HepG2 (cell line): ENCODE results near the gene LIMS2. TPM values are rescaled to one million over a fixed set of nuclear protein-coding genes. Genes with fewer than 3 reads are reported as not detected.

Experiments
- ATAC-seq: fragments of 200-7000 bp; cut with Tn5 transposase; 3 replicates; pipeline ENCODE4 v1.9.1; 2020; ENCODE audit warnings: mild to moderate bottlenecking, moderate library complexity
- BruUV-seq: library from RNA; stranded (reverse); fragments of 400-500 nt; replicated peaks from 2 replicates; lab custom pipeline; 2021; lab: Mats Ljungman, UMichigan
- CTCF ChIA-PET: fragments of 300-600 bp; formaldehyde crosslinking; extraction: SDS; loops from one replicate; lab custom pipeline; 2021; ENCODE audit warnings: low total read pairs, inconsistent platforms, low intra/inter-chr PET ratio; lab: Yijun Ruan, JAX
- POLR2A ChIA-PET: fragments of 350-600 bp; sonication (Branson Sonifier 250); formaldehyde crosslinking; loops from one replicate; lab custom pipeline; 2020; ENCODE audit warnings: antibody characterized with exemption, inconsistent platforms; lab: Yijun Ruan, JAX
- DNase-seq: peaks from one replicate; pipeline ENCODE4 v3.0.0-alpha.2; 2015; ENCODE audit warnings: low spot score
- FAIRE-seq: peaks from 3 replicates; lab custom pipeline; 2011; peaks lifted over from hg19 to GRCh38; lab: Jason Lieb, UNC
- H2AFZ ChIP-seq: one replicate; pipeline ENCODE4 v1.6.1; 2011; ENCODE audit warnings: low read length, inconsistent platforms
- H3K27ac ChIP-seq: fragments of 300-600 bp; 3 replicates; pipeline ENCODE4 v1.8.0; 2011; ENCODE audit warnings: mixed run types, mild to moderate bottlenecking, mixed read lengths, low read length, inconsistent platforms; ENCODE audit not compliant: insufficient read depth; ENCODE audit errors: extremely low read length
- H3K27me3 ChIP-seq, 2 experiments: fragments of 200-600 bp in 1 of 2; 2 replicates in 1 of 2; 3 replicates in 1 of 2; pipeline versions ENCODE4 v1.6.0 to v1.8.0; 2011; ENCODE audit warnings: low read length in 2 of 2, mild to moderate bottlenecking in 2 of 2, moderate library complexity in 2 of 2, inconsistent platforms in 1 of 2; ENCODE audit not compliant: insufficient read depth in 2 of 2, control insufficient read depth in 1 of 2
- H3K36me3 ChIP-seq, 2 experiments: fragments of 200-600 bp in 1 of 2; replicated peaks in 1 of 2; 2 replicates in 1 of 2; 3 replicates in 1 of 2; pipeline versions ENCODE4 v1.5.1 to v1.8.0; 2011; ENCODE audit warnings: low read length in 2 of 2, inconsistent platforms in 1 of 2; ENCODE audit not compliant: insufficient read depth in 2 of 2, control insufficient read depth in 1 of 2
- H3K4me1 ChIP-seq: 2 replicates; pipeline ENCODE4 v1.5.1; 2012; ENCODE audit warnings: low read length, inconsistent platforms; ENCODE audit not compliant: insufficient read depth
- H3K4me2 ChIP-seq: 2 replicates; pipeline ENCODE4 v1.6.0; 2011; ENCODE audit warnings: low read depth, low read length, inconsistent platforms
- H3K4me3 ChIP-seq, 3 experiments: fragments of 200-600 bp in 1 of 3; sonication (generic), shearing (Covaris generic) in 1 of 3; replicated peaks in 1 of 3; 2 replicates each; pipeline ENCODE4 v1.5.1; 2011 to 2016; ENCODE audit warnings: low read length in 3 of 3, inconsistent platforms in 2 of 3, low read depth in 2 of 3, mild to moderate bottlenecking in 2 of 3, control low read depth in 1 of 3, mixed read lengths in 1 of 3; ENCODE audit not compliant: insufficient read depth in 1 of 3
- H3K79me2 ChIP-seq: one replicate; pipeline ENCODE4 v1.6.1; 2011; ENCODE audit warnings: low read length, inconsistent platforms; ENCODE audit not compliant: insufficient read depth
- H3K9ac ChIP-seq: 2 replicates; pipeline ENCODE4 v1.6.0; 2011; ENCODE audit warnings: mild to moderate bottlenecking, low read depth, low read length, inconsistent platforms; ENCODE audit not compliant: insufficient read depth
- H3K9me3 ChIP-seq: 2 replicates; pipeline ENCODE4 v1.5.1; 2012; ENCODE audit warnings: mild to moderate bottlenecking, low read length
- H4K20me1 ChIP-seq: 2 replicates; pipeline ENCODE4 v1.6.0; 2011; ENCODE audit warnings: inconsistent platforms, mild to moderate bottlenecking, low read length, moderate library complexity; ENCODE audit not compliant: insufficient read depth
- EEA1 ChIP-seq: sonication (generic); formaldehyde crosslinking; IDR thresholded peaks from 2 replicates; pipeline ENCODE4 v1.5.1; 2020; ENCODE audit warnings: mild to moderate bottlenecking, missing genetic modification reagents, borderline replicate concordance
- PHB2 ChIP-seq: fragments of 450-650 bp; IDR thresholded peaks from 2 replicates; pipeline ENCODE4 v1.6.1; 2018; ENCODE audit not compliant: partially characterized antibody
- RBM39 ChIP-seq: fragments of 200-400 bp; formaldehyde crosslinking; IDR thresholded peaks from one replicate; pipeline ENCODE4 v1.6.1; 2018; ENCODE audit warnings: antibody characterized with exemption, mild to moderate bottlenecking, low read depth, low read length; ENCODE audit not compliant: poor library complexity, severe bottlenecking
- ZBTB33 ChIP-seq: sonication (generic); formaldehyde crosslinking; IDR thresholded peaks from 2 replicates; pipeline ENCODE4 v1.4.0; 2020; ENCODE audit warnings: missing genetic modification reagents
- ZNF407 ChIP-seq: sonication (generic); formaldehyde crosslinking; IDR thresholded peaks from one replicate; pipeline ENCODE4 v1.5.1; 2020; ENCODE audit warnings: mild to moderate bottlenecking, missing genetic modification reagents; ENCODE audit errors: not compliant biosample characterization
- ZNF660 ChIP-seq: sonication (generic); formaldehyde crosslinking; IDR thresholded peaks from 2 replicates; pipeline ENCODE4 v1.5.1; 2020; ENCODE audit warnings: mild to moderate bottlenecking, low read depth, missing genetic modification reagents, borderline replicate concordance
- ZNF724P ChIP-seq: sonication (generic); formaldehyde crosslinking; IDR thresholded peaks from 2 replicates; pipeline ENCODE4 v1.8.0; 2022; ENCODE audit warnings: missing genetic modification reagents, borderline replicate concordance
- ZNF839 ChIP-seq: sonication (generic); formaldehyde crosslinking; IDR thresholded peaks from 2 replicates; pipeline ENCODE4 v1.4.0; 2020; ENCODE audit warnings: missing genetic modification reagents, mild to moderate bottlenecking, borderline replicate concordance
- WGBS: methylation state at CpG from one replicate; pipeline ENCODE4 v1.1.6; 2017; ENCODE audit warnings: low lambda C conversion rate; 5-methylcytosine and 5-hydroxymethylcytosine counted together
- in situ Hi-C: cut with HindIII; loops from 2 replicates; pipeline ENCODE4 v1.10.0; 2017; ENCODE audit warnings: low pct_unique_long_range_greater_than_20kb; ENCODE audit not compliant: extremely low pct_ligation_motif_present
- intact Hi-C: fragments of 100-400 bp; cut with micrococcal nuclease; formaldehyde crosslinking; loops from one replicate; pipeline ENCODE4 v1.10.0; 2022; ENCODE audit not compliant: unreplicated experiment
- polyA plus RNA-seq, 8 experiments: library from polyadenylated mRNA; depleted of rRNA in 3 of 8; stranded (reverse) in 7 of 8; unstranded in 1 of 8; fragments of >200 nt; fragmentation: Illumina TruSeq in 4 of 8; extraction: Trizol in 4 of 8; gene quantifications; 2 replicates each; pipeline versions ENCODE4 v1.2.1 to v1.2.3, GENCODE V29; 2011 to 2016; ENCODE audit warnings: low read depth in 4 of 8, missing spikeins in 1 of 8, mixed read lengths in 1 of 8; ENCODE audit not compliant: insufficient read depth in 1 of 8
- total RNA-seq, 5 experiments: library from RNA; depleted of rRNA; stranded (reverse); fragments of >200 nt; fragmentation: Illumina TruSeq; extraction: Trizol; gene quantifications; 2 replicates each; pipeline ENCODE4 v1.2.3, GENCODE V29; 2016; ENCODE audit warnings: low read depth in 1 of 5

Gene LIMS2
- total and polyA plus RNA-seq, 2 of the 13 experiments (the other 11 are each of a cell fraction or from before 2014, with no cell fraction given): 1.0 to 1.9 TPM

- CTCF ChIA-PET: no interaction called here
- no peak for ATAC-seq
These were observed 6.0 kb upstream of the LIMS2 start for GRCh38 chr2:127681288-127681804.

GRCh38 chr2:127680706-127681287, 5.5 kb upstream of the LIMS2 start:
- Histone ChIP-seq H2AFZ (no peak overlapping the region), H3K27ac (no peak overlapping the region), H3K9ac (no peak overlapping the region), H3K4me2 (no peak overlapping the region), H3K4me1 (peaks cover 20% of the 10 kb centered on the region), H3K9me3 (no peaks in the 10 kb centered on the region), H4K20me1 (no peaks in the 10 kb centered on the region; the same call in 1 of the 2 replicates), H3K79me2 (no peaks in the 10 kb centered on the region), H3K27me3 (peaks cover 10 to 74% of the 10 kb centered on the region in 2 experiments), H3K36me3 (no peaks in the 10 kb centered on the region), H3K4me3 (no peak overlapping the region)
- no peak for DNase-seq
- no peak for ATAC-seq
- no peak for FAIRE-seq
- WGBS: 61% methylated on average over 17 of the region's 19 CpGs
- intact Hi-C loops (no loop called here), in situ Hi-C loops (no loop called here)
- POLR2A ChIA-PET: no interaction called here
- no TSS peak for BruUV-seq
- CTCF ChIA-PET: no interaction called here
- TF ChIP-seq EEA1 (CRISPR knock-in tag) (no peak), ZNF407 (CRISPR knock-in tag) (no peak), ZBTB33 (CRISPR knock-in tag) (0 out of 2 replicates have a peak, but pooled peaks have one; percentile 34), ZNF724P (CRISPR knock-in tag) (no peak), ZNF839 (CRISPR knock-in tag) (no peak)

More at GRCh38 chr2:127681288-127681804, 6.0 kb upstream of the LIMS2 start:
- H3K4me1 ChIP-seq: peaks cover 15% of the 10 kb centered on the region
- no peak overlapping the region for H2AFZ ChIP-seq
- H3K9me3 ChIP-seq: no peaks in the 10 kb centered on the region
- H3K4me2 ChIP-seq: no peak overlapping the region
- H3K36me3 ChIP-seq: no peaks in the 10 kb centered on the region
- in situ Hi-C loops: no loop called here
- POLR2A ChIA-PET: no interaction called here
- no peak overlapping the region for H3K9ac ChIP-seq
- H3K79me2 ChIP-seq: no peaks in the 10 kb centered on the region
- H4K20me1 ChIP-seq: no peaks in the 10 kb centered on the region; the same call in 1 of the 2 replicates
- peaks cover 9 to 68% of the 10 kb centered on the region in 2 experiments for H3K27me3 ChIP-seq
- DNase-seq: no peak
- no peak overlapping the region for H3K27ac ChIP-seq
- TF ChIP-seq PHB2 (no peak), RBM39 (peak; percentile 35), ZNF660 (CRISPR knock-in tag) (no peak)
- intact Hi-C loops: no loop called here
- BruUV-seq: no TSS peak
- no peak overlapping the region for H3K4me3 ChIP-seq
- 56% methylated on average over 17 of the region's 25 CpGs for WGBS
- no peak for FAIRE-seq
